K562 (cell line): ENCODE data around the gene CHST8. TPM values are rescaled to one million over a fixed set of nuclear protein-coding genes. Genes with fewer than 3 reads are reported as not detected.

Experiments used
- ARID2 ChIP-seq: fragments of 450-650 bp; IDR thresholded peaks from 2 replicates; pipeline ENCODE4 v1.6.1; 2017; ENCODE audit warnings: antibody characterized with exemption, mild to moderate bottlenecking
- ATF1 ChIP-seq, 2 experiments: fragments of 450-650 bp in 1 of 2; IDR thresholded peaks; 2 replicates each; pipeline ENCODE4 v1.6.1; 2016; ENCODE audit warnings: missing compliant biosample characterization in 1 of 2, missing genetic modification characterization in 1 of 2
- BRF2 ChIP-seq: IDR thresholded peaks from 3 replicates; pipeline ENCODE4 v1.6.1; 2011; ENCODE audit warnings: borderline replicate concordance, mild to moderate bottlenecking; ENCODE audit not compliant: insufficient read length, insufficient read depth
- CTCFL ChIP-seq: IDR thresholded peaks from 2 replicates; pipeline ENCODE4 v1.6.1; 2011; ENCODE audit warnings: borderline replicate concordance, low read depth, mild to moderate bottlenecking, moderate library complexity, low read length; ENCODE audit not compliant: insufficient read depth, poor library complexity, severe bottlenecking
- FUS ChIP-seq: fragments of 200-400 bp; formaldehyde crosslinking; optimal IDR thresholded peaks from 2 replicates; pipeline ENCODE3; 2017; ENCODE audit warnings: low read depth, low read length
- HMGN3 ChIP-seq: IDR thresholded peaks from 2 replicates; pipeline ENCODE4 v1.6.1; 2011; ENCODE audit warnings: borderline replicate concordance, low read depth, mild to moderate bottlenecking, mixed read lengths, low read length; ENCODE audit not compliant: insufficient read length; ENCODE audit errors: extremely low read depth
- KLF16 ChIP-seq: IDR thresholded peaks from 2 replicates; pipeline ENCODE4 v1.6.1; 2016; ENCODE audit warnings: antibody characterized with exemption
- NONO ChIP-seq, 2 experiments: fragments of 200-400 bp in 1 of 2; fragments of 450-650 bp in 1 of 2; formaldehyde crosslinking in 1 of 2; IDR thresholded peaks; 2 replicates each; pipeline ENCODE4 v1.6.1; 2017; ENCODE audit warnings: low read depth in 2 of 2, mild to moderate bottlenecking in 2 of 2, moderate library complexity in 2 of 2, low read length in 1 of 2
- PRPF4 ChIP-seq: fragments of 200-400 bp; formaldehyde crosslinking; IDR thresholded peaks from one replicate; pipeline ENCODE4 v1.6.1; 2017; ENCODE audit warnings: low read length, low read depth, mild to moderate bottlenecking; ENCODE audit not compliant: insufficient read depth, poor library complexity, severe bottlenecking
- RNF2 ChIP-seq: sonication (generic); IDR thresholded peaks from 2 replicates; pipeline ENCODE4 v1.6.1; 2016
- SMARCB1 ChIP-seq: IDR thresholded peaks from 2 replicates; pipeline ENCODE4 v1.6.1; 2011; ENCODE audit warnings: improper control_type of control experiment, low read depth; ENCODE audit not compliant: insufficient read length
- TCF7 ChIP-seq: sonication (generic); IDR thresholded peaks from 2 replicates; pipeline ENCODE4 v1.6.1; 2016; ENCODE audit warnings: antibody characterized with exemption, borderline replicate concordance
- ZBTB26 ChIP-seq: fragments of 450-650 bp; formaldehyde crosslinking; IDR thresholded peaks from 2 replicates; pipeline ENCODE4 v1.4.0; 2022; ENCODE audit warnings: missing genetic modification characterization
- ZNF224 ChIP-seq: sonication (generic); formaldehyde crosslinking; IDR thresholded peaks from 2 replicates; pipeline ENCODE4 v1.8.0; 2022; ENCODE audit warnings: mild to moderate bottlenecking, missing genetic modification reagents
- ZNF253 ChIP-seq: fragments of 250-450 bp; sonication (Bioruptor Pico); conservative IDR thresholded peaks from 2 replicates; pipeline ENCODE4 v1.6.1; 2021; ENCODE audit warnings: mild to moderate bottlenecking
- ZNF592 ChIP-seq: fragments of 450-650 bp; IDR thresholded peaks from 2 replicates; pipeline ENCODE4 v1.6.1; 2017; ENCODE audit warnings: antibody characterized with exemption, mild to moderate bottlenecking
- polyA plus RNA-seq, 8 experiments: library from polyadenylated mRNA; depleted of rRNA in 4 of 8; stranded (reverse) in 5 of 8; unstranded in 3 of 8; fragments of >200 nt; fragmentation: Nextera tagmentation in 2 of 8; fragmentation: Illumina TruSeq in 1 of 8; extraction: Ambion mirVana in 2 of 8; extraction: Trizol in 1 of 8; gene quantifications; 2 replicates each; pipeline versions ENCODE4 v1.2.1 to v1.2.3, GENCODE V29; 2011 to 2014; ENCODE audit warnings: inconsistent platforms in 1 of 8, missing spikeins in 1 of 8
- total RNA-seq, 7 experiments: library from RNA; depleted of rRNA in 6 of 7; stranded (reverse); fragments of >200 nt in 6 of 7; fragmentation: Illumina TruSeq in 2 of 7; extraction: Trizol in 2 of 7; gene quantifications; 2 replicates each; pipeline versions ENCODE4 v1.2.1 to v1.2.3, GENCODE V29; 2011 to 2021; ENCODE audit warnings: low replicate concordance in 1 of 7

Gene CHST8
- total and polyA plus RNA-seq, 9 of the 15 experiments (the other 6 are each of a cell fraction or from before 2014, with no cell fraction given) = 0.11 TPM; not detected in 8

GRCh38 chr19:33778089-33778791, 156.5 kb downstream of the CHST8 start (continued):
- TF ChIP-seq ARID2 = peak; percentile 93
- no peak for TF ChIP-seq ZNF224
- 0 out of 2 replicates have a peak, but pooled peaks have one; percentile 55 for TF ChIP-seq TCF7
- peak; percentile 89 for TF ChIP-seq PRPF4
- TF ChIP-seq HMGN3 = peak; percentile 59
- no peak for TF ChIP-seq BRF2
- no peak for TF ChIP-seq ZNF253
- TF ChIP-seq ZBTB26 (CRISPR knock-in tag) = peak; percentile 80; the same call in 1 of the 2 replicates
- TF ChIP-seq KLF16 = peak; percentile 79
- peak in 1 of 2 experiments; percentile 71; a peak in 1 of 4 replicates for TF ChIP-seq NONO (IDR thresholded peaks at IDR 0.05; ENCODE audit: low read depth in 2 of 2, low read length in 1 of 2)
- TF ChIP-seq ZNF592 = peak; percentile 83
- no peak for TF ChIP-seq ATF1 (CRISPR knock-in tag; IDR thresholded peaks at IDR 0.05)
- 0 out of 2 replicates have a peak, but pooled peaks have one; percentile 33 for TF ChIP-seq ATF1 (tag; IDR thresholded peaks at IDR 0.05)
- TF ChIP-seq SMARCB1 = no peak
- TF ChIP-seq RNF2 = no peak
- TF ChIP-seq FUS = peak; percentile 73
- TF ChIP-seq CTCFL = peak; percentile 90
